HepG2 (cell line): ENCODE measurements around the gene RGS19. TPM values are rescaled to one million over a fixed set of nuclear protein-coding genes. Genes with fewer than 3 reads are reported as not detected.

Experiments
- ARNT2 ChIP-seq: sonication (generic); formaldehyde crosslinking; IDR thresholded peaks from 2 replicates; pipeline ENCODE4 v1.8.0; 2022; ENCODE audit warnings: mild to moderate bottlenecking, low read depth, missing genetic modification reagents, moderate library complexity
- BRF2 ChIP-seq: sonication (generic); formaldehyde crosslinking; IDR thresholded peaks from 2 replicates; pipeline ENCODE4 v1.8.1; 2022; ENCODE audit warnings: mild to moderate bottlenecking, missing genetic modification reagents
- CBX1 ChIP-seq: IDR thresholded peaks from one replicate; pipeline ENCODE4 v1.6.1; 2016; ENCODE audit warnings: antibody characterized with exemption, low read depth
- CHCHD3 ChIP-seq: sonication (generic); formaldehyde crosslinking; IDR thresholded peaks from 2 replicates; pipeline ENCODE4 v1.8.0; 2022; ENCODE audit warnings: mild to moderate bottlenecking, missing genetic modification reagents, moderate library complexity
- ELK4 ChIP-seq: sonication (generic); formaldehyde crosslinking; IDR thresholded peaks from 2 replicates; pipeline ENCODE4 v1.9.0; 2021; ENCODE audit warnings: missing genetic modification reagents, borderline replicate concordance
- FOXO1 ChIP-seq: sonication (generic); formaldehyde crosslinking; IDR thresholded peaks from 2 replicates; pipeline ENCODE4 v1.4.0; 2020; ENCODE audit warnings: missing genetic modification reagents
- HDAC2 ChIP-seq: sonication (generic); formaldehyde crosslinking; IDR thresholded peaks from 2 replicates; pipeline ENCODE4 v1.4.0; 2020; ENCODE audit warnings: missing genetic modification reagents
- HOXA3 ChIP-seq: sonication (generic); formaldehyde crosslinking; IDR thresholded peaks from 2 replicates; pipeline ENCODE4 v1.5.0; 2020; ENCODE audit warnings: missing genetic modification reagents
- HOXA5 ChIP-seq: sonication (generic); formaldehyde crosslinking; IDR thresholded peaks from 2 replicates; pipeline ENCODE4 v1.4.0; 2020; ENCODE audit warnings: missing genetic modification reagents
- HOXA7 ChIP-seq: sonication (generic); formaldehyde crosslinking; IDR thresholded peaks from 2 replicates; pipeline ENCODE4 v1.8.1; 2022; ENCODE audit warnings: mild to moderate bottlenecking, missing genetic modification reagents, moderate library complexity
- MAFK ChIP-seq, 2 experiments: IDR thresholded peaks in 1 of 2; conservative IDR thresholded peaks in 1 of 2; 2 replicates each; pipeline ENCODE4 v1.6.1; 2011; ENCODE audit warnings: improper control_type of control experiment in 2 of 2, low read length in 2 of 2
- NAIF1 ChIP-seq: sonication (generic); formaldehyde crosslinking; IDR thresholded peaks from 2 replicates; pipeline ENCODE4 v1.5.0; 2020; ENCODE audit warnings: mild to moderate bottlenecking, missing genetic modification reagents, borderline replicate concordance
- POGZ ChIP-seq: sonication (generic); formaldehyde crosslinking; IDR thresholded peaks from 2 replicates; pipeline ENCODE4 v1.4.0; 2020; ENCODE audit warnings: mild to moderate bottlenecking, missing genetic modification reagents
- SIN3A ChIP-seq: IDR thresholded peaks from 2 replicates; pipeline ENCODE4 v1.6.1; 2011; ENCODE audit warnings: low read depth, mild to moderate bottlenecking, control low read depth, low read length, borderline replicate concordance
- SP5 ChIP-seq: IDR thresholded peaks from 2 replicates; pipeline ENCODE4 v1.6.1; 2016; ENCODE audit warnings: low read depth, borderline replicate concordance
- THAP11 ChIP-seq: IDR thresholded peaks from 2 replicates; pipeline ENCODE4 v1.6.1; 2016; ENCODE audit warnings: missing biosample characterization, missing genetic modification reagents
- ZBTB7A ChIP-seq: sonication (generic); formaldehyde crosslinking; IDR thresholded peaks from 2 replicates; pipeline ENCODE4 v1.8.0; 2022; ENCODE audit warnings: mild to moderate bottlenecking, missing genetic modification reagents
- ZFAT ChIP-seq: sonication (generic); formaldehyde crosslinking; conservative IDR thresholded peaks from 2 replicates; pipeline ENCODE4 v1.8.1; 2023; ENCODE audit warnings: missing genetic modification reagents, inconsistent platforms
- ZNF557 ChIP-seq: sonication (generic); formaldehyde crosslinking; IDR thresholded peaks from 2 replicates; pipeline ENCODE4 v1.4.0; 2020; ENCODE audit warnings: missing genetic modification reagents
- ZNF7 ChIP-seq: IDR thresholded peaks from 2 replicates; pipeline ENCODE4 v1.6.1; 2016; ENCODE audit warnings: missing biosample characterization, missing genetic modification reagents
- ZNF761 ChIP-seq: sonication (generic); formaldehyde crosslinking; conservative IDR thresholded peaks from 2 replicates; pipeline ENCODE4 v1.4.0; 2020; ENCODE audit warnings: mild to moderate bottlenecking, missing genetic modification reagents
- polyA plus RNA-seq, 8 experiments: library from polyadenylated mRNA; depleted of rRNA in 3 of 8; stranded (reverse) in 7 of 8; unstranded in 1 of 8; fragments of >200 nt; fragmentation: Illumina TruSeq in 4 of 8; extraction: Trizol in 4 of 8; gene quantifications; 2 replicates each; pipeline versions ENCODE4 v1.2.1 to v1.2.3, GENCODE V29; 2011 to 2016; ENCODE audit warnings: low read depth in 4 of 8, missing spikeins in 1 of 8, mixed read lengths in 1 of 8; ENCODE audit not compliant: insufficient read depth in 1 of 8
- total RNA-seq, 5 experiments: library from RNA; depleted of rRNA; stranded (reverse); fragments of >200 nt; fragmentation: Illumina TruSeq; extraction: Trizol; gene quantifications; 2 replicates each; pipeline ENCODE4 v1.2.3, GENCODE V29; 2016; ENCODE audit warnings: low read depth in 1 of 5
- TF ChIP-seq, protein P1 (sequence below): IDR thresholded peaks from 2 replicates; pipeline ENCODE4 v1.6.1; 2016; ENCODE audit warnings: low read depth, borderline replicate concordance
- TF ChIP-seq, protein P2 (sequence below): sonication (generic); formaldehyde crosslinking; IDR thresholded peaks from 2 replicates; pipeline ENCODE4 v1.4.0; 2020; ENCODE audit warnings: missing genetic modification reagents, borderline replicate concordance
- TF ChIP-seq, protein P3 (sequence below): sonication (generic); formaldehyde crosslinking; IDR thresholded peaks from 2 replicates; pipeline ENCODE4 v1.9.0; 2021; ENCODE audit warnings: missing genetic modification reagents, borderline replicate concordance

The RGS19 gene
- total and polyA plus RNA-seq, 2 of the 13 experiments (the other 11 are each of a cell fraction or from before 2014, with no cell fraction given), result 10.7 to 11.9 TPM

DNA sequence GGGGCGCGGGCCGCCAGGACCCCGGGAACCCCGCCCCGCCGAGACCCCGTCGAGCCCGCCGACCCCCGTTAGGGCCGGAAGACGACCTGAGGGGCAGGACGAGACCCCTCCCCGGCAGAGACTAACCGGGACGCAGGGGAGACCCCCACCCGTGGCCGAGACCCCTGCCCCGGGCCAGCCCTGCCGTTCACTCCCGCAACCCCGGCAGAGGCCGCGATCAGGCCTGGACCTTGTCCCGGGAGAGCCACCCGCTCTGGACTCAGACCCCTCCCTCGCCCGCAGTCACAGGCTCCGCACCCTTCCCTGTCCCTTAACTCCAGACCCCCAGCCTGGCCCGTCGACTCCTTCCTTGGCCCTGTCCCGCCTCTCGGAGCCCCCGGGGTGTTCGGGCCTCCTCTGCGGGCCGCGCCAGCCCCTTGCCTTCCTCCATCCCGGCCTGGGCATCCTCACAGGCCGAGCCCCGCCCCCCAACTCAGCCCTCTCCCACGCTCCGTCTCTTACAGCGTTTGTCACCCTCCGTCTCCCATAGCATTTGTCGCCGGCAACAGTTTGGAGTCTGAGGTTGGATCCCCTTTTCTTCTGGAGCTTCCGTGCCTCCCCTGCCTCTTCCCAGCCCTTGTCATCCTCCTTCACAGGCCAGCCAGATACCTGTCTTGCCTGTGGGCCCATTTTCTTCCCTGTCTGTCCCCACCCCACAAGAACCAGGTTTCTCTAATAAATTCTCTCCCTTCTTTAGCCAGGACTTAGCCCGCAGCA lies 15.8 kb downstream of the RGS19 start (continued):
- TF ChIP-seq, protein P1, sequence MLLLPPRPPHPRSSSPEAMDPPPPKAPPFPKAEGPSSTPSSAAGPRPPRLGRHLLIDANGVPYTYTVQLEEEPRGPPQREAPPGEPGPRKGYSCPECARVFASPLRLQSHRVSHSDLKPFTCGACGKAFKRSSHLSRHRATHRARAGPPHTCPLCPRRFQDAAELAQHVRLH (CRISPR knock-in tag), result peak; percentile 57; the same call in 1 of the 2 replicates
- TF ChIP-seq CHCHD3 (CRISPR knock-in tag), result peak; percentile 23
- no peak for TF ChIP-seq MAFK (conservative IDR thresholded peaks at IDR 0.05 in 1 of 2, IDR thresholded peaks at IDR 0.05 in 1 of 2; ENCODE audit: low read length in 2 of 2)
- no peak for TF ChIP-seq NAIF1 (CRISPR knock-in tag)
- peak; percentile 23 for TF ChIP-seq SP5 (CRISPR knock-in tag)
- TF ChIP-seq SIN3A, result peak; percentile 46; the same call in 1 of the 2 replicates
- TF ChIP-seq ELK4 (CRISPR knock-in tag), result no peak
- no peak for TF ChIP-seq ARNT2
- TF ChIP-seq BRF2 (CRISPR knock-in tag), result no peak
- peak; percentile 82; the same call in 1 of the 2 replicates for TF ChIP-seq ZNF557
- TF ChIP-seq, protein P2, sequence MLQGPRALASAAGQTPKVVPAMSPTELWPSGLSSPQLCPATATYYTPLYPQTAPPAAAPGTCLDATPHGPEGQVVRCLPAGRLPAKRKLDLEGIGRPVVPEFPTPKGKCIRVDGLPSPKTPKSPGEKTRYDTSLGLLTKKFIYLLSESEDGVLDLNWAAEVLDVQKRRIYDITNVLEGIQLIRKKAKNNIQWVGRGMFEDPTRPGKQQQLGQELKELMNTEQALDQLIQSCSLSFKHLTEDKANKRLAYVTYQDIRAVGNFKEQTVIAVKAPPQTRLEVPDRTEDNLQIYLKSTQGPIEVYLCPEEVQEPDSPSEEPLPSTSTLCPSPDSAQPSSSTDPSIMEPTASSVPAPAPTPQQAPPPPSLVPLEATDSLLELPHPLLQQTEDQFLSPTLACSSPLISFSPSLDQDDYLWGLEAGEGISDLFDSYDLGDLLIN, result no peak
- TF ChIP-seq POGZ (CRISPR knock-in tag), result no peak
- no peak for TF ChIP-seq HOXA7 (CRISPR knock-in tag)
- peak; percentile 54 for TF ChIP-seq THAP11 (CRISPR knock-in tag)
- TF ChIP-seq ZNF7 (CRISPR knock-in tag), result no peak
- peak; percentile 82 for TF ChIP-seq ZBTB7A (CRISPR knock-in tag)
- TF ChIP-seq HOXA3 (CRISPR knock-in tag), result no peak
- no peak for TF ChIP-seq FOXO1 (CRISPR knock-in tag)
- TF ChIP-seq HDAC2 (CRISPR knock-in tag), result no peak
- TF ChIP-seq, protein P3, sequence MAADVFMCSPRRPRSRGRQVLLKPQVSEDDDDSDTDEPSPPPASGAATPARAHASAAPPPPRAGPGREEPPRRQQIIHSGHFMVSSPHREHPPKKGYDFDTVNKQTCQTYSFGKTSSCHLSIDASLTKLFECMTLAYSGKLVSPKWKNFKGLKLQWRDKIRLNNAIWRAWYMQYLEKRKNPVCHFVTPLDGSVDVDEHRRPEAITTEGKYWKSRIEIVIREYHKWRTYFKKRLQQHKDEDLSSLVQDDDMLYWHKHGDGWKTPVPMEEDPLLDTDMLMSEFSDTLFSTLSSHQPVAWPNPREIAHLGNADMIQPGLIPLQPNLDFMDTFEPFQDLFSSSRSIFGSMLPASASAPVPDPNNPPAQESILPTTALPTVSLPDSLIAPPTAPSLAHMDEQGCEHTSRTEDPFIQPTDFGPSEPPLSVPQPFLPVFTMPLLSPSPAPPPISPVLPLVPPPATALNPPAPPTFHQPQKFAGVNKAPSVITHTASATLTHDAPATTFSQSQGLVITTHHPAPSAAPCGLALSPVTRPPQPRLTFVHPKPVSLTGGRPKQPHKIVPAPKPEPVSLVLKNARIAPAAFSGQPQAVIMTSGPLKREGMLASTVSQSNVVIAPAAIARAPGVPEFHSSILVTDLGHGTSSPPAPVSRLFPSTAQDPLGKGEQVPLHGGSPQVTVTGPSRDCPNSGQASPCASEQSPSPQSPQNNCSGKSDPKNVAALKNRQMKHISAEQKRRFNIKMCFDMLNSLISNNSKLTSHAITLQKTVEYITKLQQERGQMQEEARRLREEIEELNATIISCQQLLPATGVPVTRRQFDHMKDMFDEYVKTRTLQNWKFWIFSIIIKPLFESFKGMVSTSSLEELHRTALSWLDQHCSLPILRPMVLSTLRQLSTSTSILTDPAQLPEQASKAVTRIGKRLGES (CRISPR knock-in tag), result no peak
- peak; percentile 70 for TF ChIP-seq CBX1
- TF ChIP-seq ZFAT, result 0 out of 2 replicates have a peak, but pooled peaks have one; percentile 1
- no peak; the same call in none of the 2 replicates for TF ChIP-seq HOXA5 (CRISPR knock-in tag)
- TF ChIP-seq ZNF761, result no peak
